Lung microvascular endothelial cell (primary cell): ENCODE results near the gene THRAP3. TPM values are rescaled to one million over a fixed set of nuclear protein-coding genes. Genes with fewer than 3 reads are reported as not detected.
A peak's percentile ranks its signal among the peaks of the same experiment; 100 is the strongest.
"Not testable (repeated sequence)": the region's sequence is repeated elsewhere in the genome, so short reads cannot be mapped to it uniquely, and the experiment has no call there.

Source experiments
- DNase-seq, 2 donors: peaks; one replicate each; pipeline versions ENCODE4 v3.0.0 to v3.0.0-alpha.2; 2010; ENCODE audit warnings: low read depth in 2 of 2
- total RNA-seq: library from RNA; depleted of rRNA; stranded (reverse); fragments of >200 nt; gene quantifications from 2 replicates; pipeline ENCODE4 v1.2.1, GENCODE V29; 2014

THRAP3 gene
- total RNA-seq, 1 donor from 2014 or later: 113 TPM

GRCh38 chr1:36247538-36247937, 23.3 kb downstream of the THRAP3 start:
- no peak for DNase-seq

DNA sequence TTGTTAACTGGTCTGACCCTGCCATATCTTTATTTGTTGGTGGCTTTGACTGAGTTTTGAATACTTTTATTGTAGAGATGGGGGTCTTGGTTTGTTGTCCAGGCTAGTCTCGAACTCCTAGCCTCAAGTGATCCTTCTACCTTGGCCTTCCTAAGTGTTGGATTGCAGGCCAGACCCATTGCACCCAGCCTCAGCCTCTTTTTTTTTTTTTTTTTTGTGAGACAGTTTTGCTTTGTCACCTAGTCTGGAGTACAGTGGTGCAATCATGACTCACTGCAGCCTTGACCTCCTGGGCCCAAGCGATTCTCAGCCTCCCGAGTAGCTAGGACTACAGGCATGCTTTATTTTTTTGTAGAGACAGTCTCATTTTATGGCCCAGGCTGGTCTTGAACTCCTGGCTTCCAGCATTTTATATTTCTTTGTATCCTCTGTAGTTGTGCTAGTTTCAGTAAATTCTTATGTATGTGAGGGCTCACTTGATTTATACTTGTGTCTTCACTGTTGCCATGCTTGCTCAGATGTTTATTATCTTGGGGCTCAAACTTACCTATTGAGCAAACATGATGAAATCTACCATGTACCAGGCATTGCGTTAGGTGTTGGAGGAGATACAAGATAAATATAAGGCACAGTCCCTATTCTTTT, 24.1 kb downstream of the THRAP3 start:
- DNase-seq: peak; percentile 34 to 89

DNA sequence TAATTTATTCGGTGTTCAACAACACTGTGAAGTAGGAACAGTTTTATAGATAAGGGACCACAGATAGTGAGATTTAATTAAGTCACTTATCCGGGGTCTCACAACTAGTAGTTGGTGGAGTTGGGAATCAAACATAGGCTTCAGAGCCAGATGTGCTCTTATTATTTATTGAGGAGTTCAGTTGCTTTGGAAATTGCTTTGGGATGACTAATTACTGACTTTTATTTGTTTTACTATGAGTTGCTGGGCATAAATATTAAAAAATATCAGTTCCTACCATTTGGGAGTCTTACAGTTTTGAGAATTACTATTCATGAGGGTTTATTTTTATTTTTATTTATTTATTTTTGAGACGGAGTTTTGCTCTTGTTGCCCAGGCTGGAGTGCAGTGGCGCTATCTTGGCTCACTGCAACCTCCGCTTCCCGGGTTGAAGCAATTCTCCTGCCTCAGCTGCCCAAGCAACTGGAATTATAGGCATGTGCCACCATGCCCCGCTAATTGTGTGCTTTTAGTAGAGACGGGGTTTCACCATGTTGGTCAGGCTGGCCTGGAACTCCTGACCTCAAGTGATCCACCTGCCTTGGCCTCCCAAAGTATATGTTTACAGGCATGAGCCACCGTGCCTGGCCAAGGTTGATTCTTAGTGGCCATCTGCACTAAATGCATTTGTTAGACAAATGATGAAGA, 27.7 kb downstream of the THRAP3 start:
- DNase-seq: no peak

DNA sequence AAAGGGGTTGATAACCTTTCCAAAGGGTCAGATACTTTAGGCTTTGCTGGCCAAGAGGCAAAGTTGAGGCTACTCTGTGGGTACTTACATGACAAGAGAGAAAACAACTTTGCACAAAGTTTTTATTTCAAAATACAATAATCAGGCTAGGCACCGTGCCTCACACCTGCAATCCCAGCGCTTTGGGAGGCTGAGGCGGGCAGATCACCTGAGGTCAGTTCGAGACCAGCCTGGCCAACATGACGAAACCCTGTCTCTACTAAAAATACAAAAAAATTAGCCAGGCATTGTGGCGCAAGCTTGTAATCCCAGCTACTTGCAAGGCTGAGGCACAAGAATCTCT, 28.2 kb downstream of the THRAP3 start:
- DNase-seq: not testable (repeated sequence)

DNA sequence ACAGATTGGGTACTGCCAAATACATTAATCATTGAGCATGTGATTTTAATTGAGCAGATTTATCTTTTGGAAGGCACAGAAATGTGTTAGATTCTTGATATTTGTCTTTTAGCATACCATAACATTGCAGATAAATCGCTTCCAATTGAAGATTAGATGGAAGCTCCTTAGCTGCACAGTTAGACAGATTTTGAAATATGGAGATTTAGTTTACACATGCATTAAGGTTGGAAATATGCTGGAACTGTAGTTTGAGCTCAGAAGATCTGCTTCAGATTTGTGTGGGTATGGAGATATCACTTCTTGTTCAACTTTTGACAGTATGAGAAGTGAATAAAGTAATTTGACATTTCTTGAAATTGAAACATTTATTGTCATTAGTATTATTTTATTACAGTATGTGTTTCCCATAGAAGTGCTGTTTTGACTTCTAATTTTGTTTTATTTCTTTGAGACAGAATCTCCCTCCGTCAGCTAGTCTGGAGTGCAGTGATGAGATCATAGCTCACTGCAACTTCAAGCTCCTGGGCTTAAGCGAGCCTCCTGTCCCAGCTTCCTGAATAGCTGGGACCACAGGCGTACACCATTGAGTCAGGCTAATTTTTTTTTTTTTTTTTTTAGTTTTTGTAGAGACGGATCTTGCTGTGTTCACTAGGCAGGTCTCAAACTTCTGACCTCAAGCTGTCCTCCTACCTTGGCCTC, 29.1 kb downstream of the THRAP3 start:
- peak in 1 of 2 donors; percentile 88 for DNase-seq

GRCh38 chr1:36256558-36257374, 32.5 kb downstream of the THRAP3 start:
- DNase-seq: no peak

DNA sequence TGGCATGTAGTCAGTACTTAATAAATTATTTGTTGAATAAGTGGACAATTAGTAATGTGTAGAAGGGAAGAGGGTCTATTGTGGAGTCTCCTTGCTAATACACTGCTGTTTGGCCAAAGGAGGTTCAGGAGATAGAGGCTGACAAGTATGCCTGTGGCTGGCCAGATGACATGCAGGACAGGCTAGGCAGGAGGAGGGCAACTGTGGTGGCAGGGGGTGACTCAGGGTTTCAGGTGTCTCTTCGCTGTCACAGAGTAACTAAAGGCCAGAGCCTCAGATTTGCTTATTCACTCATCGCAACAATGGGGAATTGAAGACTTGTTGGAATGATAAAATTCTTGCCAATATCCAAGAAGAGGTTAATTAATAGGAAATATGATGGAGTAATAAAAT, 33.1 kb downstream of the THRAP3 start:
- DNase-seq: no peak

DNA sequence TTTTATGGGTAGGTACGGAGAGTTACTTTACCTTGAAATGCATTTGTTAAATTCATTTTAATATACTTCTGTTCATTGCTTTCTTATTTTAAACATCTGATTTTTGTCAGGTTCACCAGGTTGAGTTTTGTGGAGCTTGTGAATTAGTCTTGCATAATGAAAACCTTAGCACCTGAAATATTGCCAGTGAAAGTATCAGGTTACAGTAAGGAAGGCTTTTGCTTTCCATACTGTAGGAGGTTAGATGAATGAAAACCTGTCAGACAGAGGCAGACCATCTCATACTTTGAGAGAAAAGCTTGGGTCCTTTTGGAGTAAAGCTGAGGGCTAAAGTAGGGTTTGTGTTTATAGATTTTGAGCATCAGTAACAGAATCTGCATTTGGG, 34.7 kb downstream of the THRAP3 start:
- DNase-seq: no peak

DNA sequence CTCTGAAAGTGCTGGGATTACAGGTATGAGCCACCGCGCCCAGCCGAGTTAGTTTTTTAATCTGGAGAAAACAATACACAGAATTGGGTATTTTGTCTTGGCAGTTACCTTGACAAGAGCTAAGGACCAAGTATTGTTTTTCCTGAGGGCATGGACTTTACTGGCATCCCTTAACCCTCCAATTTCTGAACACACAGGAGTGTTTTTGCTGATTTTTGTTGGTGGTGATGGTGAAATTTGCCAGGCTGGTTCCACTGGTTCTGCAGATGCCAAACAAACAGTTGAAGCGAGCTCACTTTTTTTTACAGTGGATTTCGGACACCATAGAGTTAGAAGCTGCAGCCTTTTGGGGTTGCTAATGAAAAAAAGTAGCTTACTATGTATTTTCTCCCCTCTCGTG, 44.7 kb downstream of the THRAP3 start:
- DNase-seq: no peak

GRCh38 chr1:36269408-36269838, 45.2 kb downstream of the THRAP3 start:
- DNase-seq: no peak

GRCh38 chr1:36273024-36273423, 48.8 kb downstream of the THRAP3 start:
- DNase-seq: no peak

GRCh38 chr1:36274201-36274600, 50.0 kb downstream of the THRAP3 start:
- DNase-seq: no peak

DNA sequence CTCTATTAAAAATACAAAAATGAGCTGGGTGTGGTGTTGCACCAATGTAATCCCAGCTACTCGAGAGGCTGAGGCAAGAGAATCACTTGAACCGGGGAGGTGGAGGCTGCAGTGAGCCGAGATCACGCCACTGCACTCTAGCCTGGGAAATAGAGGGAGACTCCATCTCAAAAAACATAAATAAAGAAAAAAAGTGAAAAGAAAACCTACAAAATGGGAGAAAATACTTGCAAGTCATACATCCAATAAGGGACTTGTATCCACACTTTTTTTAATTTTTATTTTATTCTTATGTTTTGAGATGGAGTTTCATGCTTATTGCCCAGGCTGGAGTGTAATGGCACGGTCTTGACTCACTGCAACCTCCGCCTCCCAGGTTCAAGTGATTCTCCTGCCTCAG, 52.4 kb downstream of the THRAP3 start:
- DNase-seq: no peak

DNA sequence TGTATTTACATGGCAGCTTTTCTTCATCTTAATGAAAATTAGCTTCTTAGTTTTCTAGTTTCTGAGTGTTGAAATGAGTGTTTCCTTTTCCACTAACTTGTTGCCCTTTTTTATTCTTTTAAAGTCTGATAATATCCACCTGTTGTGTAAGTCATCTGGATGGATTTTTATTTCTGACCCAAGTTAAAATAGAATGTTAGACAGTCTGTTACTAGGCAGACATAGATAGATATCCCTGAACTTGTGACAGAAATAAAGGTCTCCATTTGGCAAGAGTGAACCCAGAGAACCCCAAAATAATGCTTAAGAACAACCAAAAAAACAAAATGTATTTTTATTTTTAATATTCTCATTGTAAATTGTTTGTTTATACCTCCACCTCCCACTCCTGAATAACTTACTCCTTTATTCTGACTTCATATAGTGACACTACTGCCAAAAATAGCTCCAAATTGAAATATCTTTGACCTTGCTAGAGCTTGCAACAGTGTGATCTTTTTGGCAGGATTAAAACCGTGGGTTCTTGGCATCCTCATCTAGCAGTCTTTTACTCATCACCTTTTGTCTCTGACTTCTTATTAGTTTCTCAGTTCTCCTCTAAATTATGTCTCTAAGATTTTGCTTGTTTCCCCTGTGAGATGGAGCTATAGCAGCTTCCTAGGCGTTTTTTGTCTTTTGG, 55.0 kb downstream of the THRAP3 start:
- DNase-seq: no peak

DNA sequence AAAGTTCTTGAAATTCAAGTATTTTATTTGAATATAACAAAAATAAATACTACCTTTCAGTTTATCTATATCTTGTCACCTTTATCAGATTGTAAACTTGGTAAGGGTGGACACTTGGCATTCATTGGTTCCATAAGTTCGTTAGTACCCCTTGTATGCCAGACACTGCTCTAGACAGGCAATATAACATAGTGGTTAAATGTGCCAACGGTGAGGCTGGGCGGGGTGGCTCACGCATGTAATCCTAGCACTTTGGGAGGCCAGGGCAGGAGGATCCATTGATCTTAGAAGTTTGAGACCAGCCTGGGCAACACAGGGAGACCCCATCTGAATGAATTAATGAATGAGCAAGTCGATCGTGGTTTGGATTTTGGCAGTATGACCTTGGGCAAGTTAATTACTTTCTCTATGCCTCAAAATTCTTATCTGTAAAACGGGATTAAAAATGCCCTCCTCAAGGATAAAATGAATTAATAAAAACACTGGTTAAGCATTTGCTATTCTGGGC, 55.6 kb downstream of the THRAP3 start:
- DNase-seq: no peak

GRCh38 chr1:36284061-36284460, 59.8 kb downstream of the THRAP3 start:
- no peak for DNase-seq

GRCh38 chr1:36284517-36284916, 60.3 kb downstream of the THRAP3 start:
- no peak for DNase-seq

DNA sequence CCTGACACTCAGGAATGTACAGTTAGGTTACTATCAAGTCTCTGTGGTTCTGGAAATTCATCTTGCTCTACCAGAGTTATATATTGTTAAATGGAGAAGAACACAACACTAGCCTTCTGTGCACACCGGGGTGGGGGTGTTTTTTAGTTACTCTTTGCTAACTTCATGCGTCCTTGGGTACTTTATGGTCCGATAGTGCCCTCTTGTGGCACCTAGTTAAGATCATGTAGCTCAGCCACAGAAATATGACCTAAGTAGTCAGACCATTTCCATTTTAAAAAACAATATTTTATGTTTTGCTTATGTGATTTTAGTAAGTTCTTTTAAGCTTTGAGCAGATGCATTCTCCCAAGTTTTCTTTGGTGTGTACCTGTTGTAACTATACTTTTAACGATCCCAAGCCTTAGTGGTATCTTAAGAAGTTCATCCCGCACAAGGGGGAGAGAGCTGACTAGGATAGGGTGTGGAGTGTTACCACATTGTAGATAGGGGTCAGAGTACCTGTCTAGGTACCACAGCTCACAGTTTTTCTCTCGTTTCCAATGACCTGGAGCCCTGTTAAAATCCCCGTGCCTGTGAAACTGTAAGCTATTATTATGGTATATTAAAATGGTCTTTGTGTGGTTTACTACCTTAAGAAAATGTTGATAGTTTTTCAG, 61.3 kb downstream of the THRAP3 start:
- DNase-seq: peak; percentile 90 to 93

DNA sequence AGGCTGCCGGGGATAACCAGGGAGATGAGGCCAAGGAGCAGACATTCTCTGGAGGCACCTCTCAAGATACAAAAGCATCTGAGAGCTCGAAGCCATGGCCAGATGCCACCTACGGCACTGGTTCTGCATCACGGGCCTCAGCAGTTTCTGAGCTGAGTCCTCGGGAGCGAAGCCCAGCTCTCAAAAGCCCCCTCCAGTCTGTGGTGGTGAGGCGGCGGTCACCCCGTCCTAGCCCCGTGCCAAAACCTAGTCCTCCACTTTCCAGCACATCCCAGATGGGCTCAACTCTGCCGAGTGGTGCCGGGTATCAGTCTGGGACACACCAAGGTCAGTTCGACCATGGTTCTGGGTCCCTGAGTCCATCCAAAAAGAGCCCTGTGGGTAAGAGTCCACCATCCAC, 62.6 kb downstream of the THRAP3 start:
- no peak for DNase-seq

DNA sequence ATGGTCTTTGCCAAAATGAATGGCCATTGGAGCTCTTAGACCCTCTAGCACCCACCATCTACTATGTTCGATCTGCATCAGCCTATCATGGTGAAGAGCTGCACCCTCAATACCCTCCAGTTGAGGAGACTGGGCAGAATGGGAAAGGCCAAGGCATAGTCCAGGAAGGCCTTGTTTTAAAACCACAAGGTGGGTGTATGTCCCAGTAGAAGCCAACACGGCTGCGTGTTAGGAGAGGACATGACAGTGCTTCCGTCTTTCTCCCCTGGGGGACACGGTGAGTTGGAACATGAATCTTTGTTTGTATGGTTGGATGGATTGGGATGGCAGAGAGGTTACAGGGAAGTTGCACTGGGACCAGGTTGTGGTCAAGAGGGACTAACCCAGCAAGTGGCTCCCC, 63.4 kb downstream of the THRAP3 start:
- DNase-seq: no peak

GRCh38 chr1:36295390-36295789, 71.1 kb downstream of the THRAP3 start:
- no peak for DNase-seq
